HG03558 (cell line): ENCODE data around the gene ANKFN1.

Experiments used
- ATAC-seq: cut with Tn5 transposase; IDR thresholded peaks from one replicate; pipeline ENCODE4 v1.9.1; 2021; ENCODE audit warnings: moderate number of reproducible peaks; ENCODE audit not compliant: unreplicated experiment; ENCODE audit errors: extremely low read depth

The ANKFN1 gene

DNA sequence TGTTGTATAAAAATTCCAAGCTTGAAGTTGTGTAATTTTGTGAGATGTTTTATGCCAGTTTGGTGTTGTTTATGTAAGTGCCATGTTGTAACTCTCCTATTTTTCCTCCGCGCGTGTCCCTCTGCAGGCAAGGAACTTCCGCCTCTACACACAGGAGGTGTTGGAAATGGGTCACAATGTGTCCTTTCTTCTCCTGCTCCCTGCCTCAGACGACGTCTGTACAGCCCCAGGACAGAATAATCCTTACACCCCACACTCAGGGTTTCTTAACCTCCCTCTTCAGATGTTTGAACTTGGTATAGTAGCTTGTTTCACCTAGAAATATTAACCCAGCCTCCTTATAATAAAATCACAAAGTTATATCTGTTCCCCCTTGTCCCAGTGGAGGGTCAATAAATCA lies 329.0 kb downstream of the ANKFN1 start:
- ATAC-seq, result no peak

DNA sequence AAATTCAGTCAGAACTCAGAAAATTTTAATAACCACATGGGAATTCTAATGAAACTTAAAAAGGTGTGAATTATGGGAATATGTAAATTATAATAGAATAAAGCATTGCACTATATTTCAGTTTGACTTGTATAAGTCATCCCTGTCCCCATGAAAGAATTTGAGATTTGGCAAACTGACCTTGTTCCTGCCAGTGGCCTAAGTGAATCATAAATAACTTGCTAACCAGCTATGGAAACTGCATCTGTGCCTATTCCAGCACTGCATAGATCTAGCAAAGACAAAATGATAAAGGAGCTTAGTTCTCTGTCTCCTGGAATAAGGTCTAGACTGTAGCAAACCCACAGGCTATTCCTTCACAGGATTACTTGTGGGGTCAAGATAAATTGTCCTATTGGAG lies 333.5 kb downstream of the ANKFN1 start:
- ATAC-seq, result no peak

DNA sequence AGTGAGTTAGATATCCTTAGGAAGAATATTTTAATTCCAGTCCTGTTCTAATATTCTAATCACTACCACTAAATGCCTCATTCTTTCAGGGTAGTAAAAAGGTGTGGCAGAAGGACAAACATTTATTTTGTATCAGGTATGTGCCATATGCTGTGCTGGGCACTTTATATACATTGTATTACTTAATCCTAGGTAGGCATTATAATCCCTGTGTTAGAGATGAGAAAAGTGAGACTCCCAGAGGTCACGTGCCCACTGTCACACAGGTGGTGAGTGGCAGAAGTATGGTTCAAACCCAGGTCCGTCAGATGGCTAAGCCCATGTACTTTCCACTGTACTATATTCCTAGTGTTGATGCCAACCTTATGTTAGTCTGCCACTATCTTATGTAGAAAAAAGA lies 335.5 kb downstream of the ANKFN1 start:
- ATAC-seq, result no peak

DNA sequence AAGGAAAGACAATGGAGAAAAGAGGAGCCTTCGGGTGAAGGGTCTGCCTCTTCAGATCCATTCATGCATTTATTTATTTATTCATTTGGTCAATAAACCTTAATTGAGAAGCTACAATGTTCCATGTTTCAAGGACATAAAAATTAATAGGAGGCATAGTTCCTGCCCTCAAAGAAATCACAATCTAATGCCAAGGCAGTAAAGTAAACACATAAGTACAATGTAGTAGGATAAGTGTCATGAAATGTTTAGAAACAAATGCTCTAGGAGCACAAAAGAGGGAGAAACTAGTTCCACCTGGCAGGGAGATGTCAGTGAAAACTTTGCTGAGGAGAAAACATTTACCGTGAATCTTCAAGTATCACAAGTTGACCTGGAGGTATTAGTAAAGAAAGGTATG lies 336.7 kb downstream of the ANKFN1 start:
- ATAC-seq, result no peak

DNA sequence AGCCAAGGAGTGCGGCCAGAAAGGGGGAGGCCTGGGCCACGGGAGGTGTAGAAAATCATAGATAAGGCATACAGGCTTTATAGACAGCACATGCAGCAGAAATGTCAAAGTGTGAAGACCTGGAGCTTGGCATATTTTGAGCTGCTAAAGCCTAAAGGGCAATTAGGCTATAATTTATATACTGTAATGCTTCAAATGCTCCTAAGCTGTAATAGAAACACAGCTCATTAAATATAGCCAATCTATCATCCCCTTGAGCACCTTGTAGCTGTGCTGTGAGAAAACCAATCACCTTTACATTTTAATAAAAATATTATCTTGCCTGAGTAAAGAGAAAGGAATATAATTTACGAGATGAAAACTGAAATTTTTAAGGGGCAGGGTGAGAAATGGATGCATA lies 342.3 kb downstream of the ANKFN1 start:
- no peak for ATAC-seq

DNA sequence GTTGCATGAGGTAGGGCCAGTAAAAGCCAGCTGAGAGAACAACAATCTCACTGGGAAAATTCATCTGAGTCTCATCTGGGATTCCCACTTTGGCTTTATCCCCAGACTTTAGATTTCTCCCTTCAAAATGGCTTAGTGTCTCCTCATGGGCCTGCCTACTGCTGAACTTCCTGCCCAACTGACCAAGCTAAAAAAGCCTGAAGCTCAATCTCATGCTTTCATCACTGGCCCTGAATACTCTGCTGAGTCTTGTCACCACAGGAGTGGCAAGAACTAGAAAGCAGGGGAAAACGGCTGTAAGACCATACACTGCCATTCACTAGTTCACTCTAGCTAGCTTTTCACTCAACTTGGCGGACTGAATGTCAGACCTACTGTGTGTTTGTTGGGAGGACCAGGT lies 343.9 kb downstream of the ANKFN1 start:
- ATAC-seq, result no peak

DNA sequence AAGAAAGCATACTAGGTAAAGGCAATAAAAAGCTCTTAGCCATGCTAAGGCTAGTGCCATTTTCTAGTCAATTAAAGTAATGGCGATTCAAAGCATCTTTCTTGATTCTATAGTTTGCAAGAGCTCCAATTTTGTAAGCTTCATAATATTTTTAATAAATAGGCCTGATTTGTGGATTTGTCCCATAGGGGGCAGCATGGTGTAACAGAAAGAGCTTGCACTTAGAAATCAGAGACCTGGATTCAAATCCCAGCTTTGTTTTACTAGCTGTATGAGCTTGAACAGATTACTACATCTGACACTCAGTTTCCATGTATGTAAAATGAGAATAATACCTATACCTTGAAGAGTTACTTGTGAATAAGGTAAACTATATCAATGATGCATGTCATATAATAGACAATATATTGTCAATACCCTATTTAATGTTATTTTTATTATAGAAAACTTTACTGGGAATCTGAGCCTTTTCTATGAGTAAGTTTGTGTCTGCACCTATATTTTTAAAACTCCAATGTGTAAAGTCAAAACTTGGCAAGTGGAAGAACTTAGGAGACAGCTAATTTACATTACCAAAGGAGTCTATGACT lies 346.6 kb downstream of the ANKFN1 start:
- no peak for ATAC-seq

DNA sequence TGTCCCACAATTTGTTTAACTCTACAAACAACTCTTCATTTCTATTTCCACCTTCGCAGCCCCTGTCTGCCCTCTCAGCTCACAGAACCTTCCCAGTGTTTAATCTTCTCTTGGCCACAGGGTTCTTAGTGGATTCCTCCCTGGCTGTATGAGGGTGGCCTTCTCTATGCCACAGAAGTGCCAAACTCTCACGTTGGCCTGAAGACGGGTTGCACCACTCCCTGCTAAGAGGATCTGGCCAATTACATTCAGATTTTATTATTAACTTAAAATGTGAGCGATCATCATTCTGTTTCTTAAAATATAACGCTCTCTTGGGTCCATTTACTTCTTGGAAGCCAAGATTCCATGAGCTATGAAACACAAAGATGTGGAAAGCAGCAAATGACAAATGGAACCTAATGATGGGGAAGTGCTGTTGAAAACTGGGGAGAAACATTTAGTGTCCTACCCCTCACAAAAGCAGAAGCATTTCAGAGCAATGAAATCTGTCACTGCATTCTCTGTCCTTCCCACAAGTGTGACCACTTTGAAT lies 348.9 kb downstream of the ANKFN1 start:
- ATAC-seq, result no peak

DNA sequence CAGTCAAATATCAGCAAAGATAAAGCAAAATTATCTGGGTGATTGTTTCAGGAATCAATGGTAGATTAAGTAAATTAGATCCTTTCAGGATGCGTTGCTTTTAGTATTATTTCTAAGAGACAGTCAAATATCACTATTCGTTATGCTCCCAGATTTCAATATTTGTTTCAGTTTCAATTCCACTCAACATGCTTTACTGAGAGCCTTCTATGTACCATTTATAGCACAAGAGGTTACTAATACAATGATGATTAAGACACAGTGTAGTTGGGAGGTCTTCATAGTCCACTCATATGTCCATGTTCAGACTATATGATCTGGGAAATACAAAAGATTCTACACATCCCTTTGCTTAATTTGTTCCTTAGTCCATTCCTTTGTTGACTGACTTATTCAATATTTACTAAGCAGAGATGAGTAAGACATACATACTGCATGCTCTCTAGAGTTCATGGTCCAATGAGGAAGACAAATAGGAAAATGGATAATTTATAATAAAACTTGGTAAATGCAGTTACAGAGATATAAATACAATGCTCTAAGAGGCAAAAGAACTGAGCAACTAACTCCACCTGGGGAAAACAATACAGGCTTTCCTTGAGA lies 352.0 kb downstream of the ANKFN1 start:
- no peak for ATAC-seq

DNA sequence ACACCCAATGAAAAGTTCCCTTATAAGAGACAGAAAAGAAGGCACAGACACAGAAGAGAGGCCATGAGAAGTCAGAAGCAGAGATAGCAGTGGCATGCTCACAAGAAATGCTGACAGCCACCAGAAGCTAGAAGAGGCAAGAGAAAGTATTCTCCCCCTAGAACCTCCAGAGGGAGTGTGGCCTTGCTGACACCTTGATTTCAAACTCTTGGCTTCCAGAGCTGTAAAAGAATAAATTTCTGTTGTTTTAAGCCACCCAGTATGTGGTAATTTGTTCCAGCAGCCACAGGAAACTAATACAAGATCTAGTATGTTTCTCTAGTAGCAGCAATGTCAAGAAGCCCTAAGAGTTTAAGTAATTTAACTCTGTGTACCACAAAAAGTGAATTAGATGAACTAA lies 353.1 kb downstream of the ANKFN1 start:
- ATAC-seq, result no peak

DNA sequence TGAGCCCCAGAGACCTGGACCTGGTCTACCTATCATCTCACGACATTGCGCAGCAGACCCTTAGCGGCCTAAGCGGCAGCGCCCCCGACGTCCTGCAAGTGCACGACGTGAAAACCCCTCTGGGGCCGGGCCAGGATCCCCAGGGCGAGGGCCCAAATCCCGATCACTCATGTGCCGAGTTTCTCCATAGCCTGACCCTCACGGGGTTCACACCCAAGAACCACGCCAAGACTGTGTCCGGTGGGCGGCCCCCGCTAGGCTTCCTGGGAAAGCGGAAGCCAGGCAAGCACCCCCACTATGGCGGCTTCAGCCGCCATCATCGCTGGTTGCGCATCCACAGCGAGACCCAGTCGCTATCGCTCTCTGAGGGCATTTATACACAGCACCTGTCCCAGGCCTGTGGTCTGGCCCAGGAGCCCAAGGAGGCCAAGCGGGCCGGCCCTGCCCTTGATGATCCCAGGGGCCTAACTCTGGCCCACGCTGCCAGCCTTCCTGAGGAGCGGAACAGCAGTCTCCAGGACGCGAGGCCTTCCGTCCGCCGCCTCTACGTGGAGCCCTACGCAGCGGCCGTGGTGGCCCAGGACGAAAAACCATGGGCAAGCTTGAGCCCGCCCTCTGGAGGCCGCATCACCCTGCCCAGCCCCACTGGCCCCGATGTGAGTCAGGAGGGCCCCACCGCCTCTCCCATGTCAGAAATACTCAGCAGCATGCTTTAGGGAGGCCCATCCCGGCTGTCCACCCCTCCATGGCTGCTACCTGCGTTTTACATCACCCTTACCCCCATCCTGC lies 357.5 kb downstream of the ANKFN1 start:
- ATAC-seq, result no peak

DNA sequence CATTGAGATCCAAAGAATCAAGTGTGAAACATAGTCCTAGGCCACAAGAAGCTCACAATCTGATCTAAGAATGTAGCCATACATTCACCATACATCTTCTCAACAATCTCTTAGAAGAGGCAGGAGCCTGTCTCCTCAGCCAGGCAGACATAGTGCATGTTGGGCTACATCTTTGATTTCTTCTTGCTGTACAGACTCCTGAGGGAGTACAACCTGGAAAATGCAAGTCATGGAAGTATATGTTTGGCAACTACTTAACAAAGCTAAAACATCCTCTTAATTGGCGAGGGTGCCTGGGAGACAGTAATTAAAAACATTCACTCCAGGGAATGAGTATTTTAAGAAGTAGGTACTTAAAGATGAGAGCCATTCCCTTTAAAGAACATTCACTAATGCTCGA lies 361.0 kb downstream of the ANKFN1 start:
- ATAC-seq, result no peak

DNA sequence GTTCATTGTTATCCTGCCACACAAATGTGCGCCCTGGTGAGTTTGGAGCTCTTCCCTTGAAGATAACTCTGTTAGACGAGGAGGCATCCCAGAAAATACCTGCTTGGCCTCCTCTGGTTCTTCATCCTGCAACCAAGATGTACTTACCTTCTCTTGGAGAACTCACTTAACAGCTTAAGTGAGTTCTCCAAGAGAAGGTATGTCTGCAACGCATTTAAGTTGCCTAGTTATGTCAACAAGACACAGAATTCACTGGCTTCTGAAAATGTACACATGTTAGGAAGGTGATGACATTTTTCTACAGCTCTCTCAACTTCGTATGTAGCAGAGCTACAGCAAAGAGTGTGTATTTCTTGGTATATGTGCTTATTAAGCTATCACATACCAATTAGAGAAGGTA lies 361.6 kb downstream of the ANKFN1 start:
- no peak for ATAC-seq

DNA sequence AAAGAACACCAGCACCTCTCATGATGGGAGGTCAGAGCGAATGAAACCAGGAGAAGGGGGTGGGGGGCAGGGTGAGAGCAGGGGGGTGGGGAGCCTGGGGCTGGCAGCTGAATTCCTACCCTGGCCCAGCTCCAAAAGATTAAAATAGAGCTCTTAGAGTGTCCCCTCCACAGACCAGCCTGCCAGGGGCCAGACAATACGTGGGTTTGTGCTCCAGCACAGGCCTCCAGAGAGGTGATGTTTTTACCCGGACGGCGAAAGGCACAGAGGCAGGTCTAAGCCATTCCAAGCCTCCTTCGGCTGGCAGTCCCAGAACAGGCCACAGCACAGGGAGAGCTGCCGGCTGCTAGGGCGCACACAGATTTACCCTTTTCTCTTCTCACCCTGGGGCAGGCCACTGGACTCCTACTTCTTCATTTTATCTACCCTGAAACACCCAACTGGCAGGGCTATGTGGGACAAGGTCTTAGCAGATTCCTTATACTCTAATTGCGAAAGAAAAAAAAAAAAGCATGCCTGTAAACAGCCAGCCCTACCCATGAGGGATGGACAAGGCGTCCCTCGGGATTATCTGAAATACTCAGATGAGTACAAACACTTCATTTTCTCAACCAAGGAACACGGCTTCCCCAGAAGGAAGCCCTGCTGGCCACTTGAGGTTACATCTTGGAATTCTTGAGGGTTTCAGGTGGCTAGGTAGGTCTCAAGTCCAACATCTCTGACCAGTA lies 368.3 kb downstream of the ANKFN1 start:
- ATAC-seq, result no peak

DNA sequence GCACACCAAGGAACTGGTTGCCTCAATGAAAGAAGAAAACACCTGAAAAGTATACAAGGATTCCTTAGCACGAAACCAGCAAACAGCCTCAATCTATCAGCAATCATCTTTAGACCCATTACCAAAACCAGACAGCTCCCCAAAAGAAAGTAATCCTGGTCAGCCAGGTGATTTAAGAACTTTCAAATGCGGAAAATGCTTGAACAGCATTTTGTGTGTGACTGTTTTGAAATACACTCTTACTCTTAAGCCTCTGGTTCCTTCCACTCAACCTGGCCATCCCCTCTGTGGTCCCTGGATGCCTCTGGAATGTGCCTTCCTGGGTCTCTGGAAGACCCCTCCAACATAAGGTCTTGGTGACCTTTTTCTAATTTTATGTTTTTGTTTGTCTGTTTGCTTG lies 369.8 kb downstream of the ANKFN1 start:
- ATAC-seq, result no peak

DNA sequence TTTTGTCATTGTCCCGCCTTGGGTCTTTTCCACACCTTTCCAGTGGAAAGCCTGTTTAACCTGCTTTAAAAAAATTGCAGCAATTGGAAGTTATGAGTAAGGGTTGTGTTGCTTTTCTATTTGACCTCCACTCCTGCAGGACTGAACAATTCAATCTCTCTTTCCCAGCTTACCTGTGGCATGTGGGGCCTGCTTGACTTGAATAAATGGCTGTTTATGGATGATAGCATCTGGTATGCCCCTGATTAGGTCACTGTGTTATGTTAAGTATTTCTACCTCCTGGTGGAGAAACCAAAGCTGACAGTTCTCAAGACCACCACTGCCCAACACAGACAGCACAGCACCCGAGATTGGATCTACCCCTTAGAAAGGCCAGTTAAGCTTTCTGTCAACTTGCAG lies 375.4 kb downstream of the ANKFN1 start:
- no peak for ATAC-seq

DNA sequence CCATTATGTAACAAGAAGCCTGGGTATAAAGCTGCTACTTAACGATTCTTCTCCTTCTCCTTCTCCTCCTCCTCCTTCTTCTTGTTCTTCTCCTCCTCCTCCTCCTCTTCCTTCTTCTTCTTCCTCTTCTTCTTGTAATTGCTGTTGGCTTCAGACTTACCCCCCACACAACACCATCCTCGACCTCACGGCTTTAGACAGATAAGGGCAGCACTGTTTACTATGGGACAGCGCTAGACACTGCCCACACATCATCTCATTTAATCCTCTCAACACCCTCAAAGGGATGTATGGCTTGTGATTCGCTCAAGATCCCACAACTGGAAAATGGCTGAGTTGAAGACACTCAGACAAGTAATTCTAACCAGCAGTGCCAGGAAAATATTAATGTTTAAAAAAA lies 379.7 kb downstream of the ANKFN1 start:
- no peak for ATAC-seq

DNA sequence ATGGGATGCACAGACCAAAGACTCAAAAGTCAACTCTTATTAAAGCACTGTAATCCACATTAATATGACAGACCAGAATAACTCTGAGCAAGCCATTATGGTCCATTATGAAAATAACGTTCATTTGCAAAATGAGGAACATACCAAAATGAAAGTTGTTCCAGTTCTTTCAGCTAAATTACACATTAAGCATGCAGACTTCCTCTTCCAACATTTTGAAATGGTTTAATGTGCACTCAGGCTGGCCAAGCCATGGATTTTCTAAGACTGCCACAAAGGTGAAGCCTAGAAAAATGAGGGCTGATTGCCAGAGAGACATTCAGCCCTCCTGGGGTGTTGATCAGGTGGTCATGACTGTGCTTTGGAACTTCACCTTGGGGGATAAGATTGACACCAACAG lies 383.5 kb downstream of the ANKFN1 start:
- ATAC-seq, result no peak

DNA sequence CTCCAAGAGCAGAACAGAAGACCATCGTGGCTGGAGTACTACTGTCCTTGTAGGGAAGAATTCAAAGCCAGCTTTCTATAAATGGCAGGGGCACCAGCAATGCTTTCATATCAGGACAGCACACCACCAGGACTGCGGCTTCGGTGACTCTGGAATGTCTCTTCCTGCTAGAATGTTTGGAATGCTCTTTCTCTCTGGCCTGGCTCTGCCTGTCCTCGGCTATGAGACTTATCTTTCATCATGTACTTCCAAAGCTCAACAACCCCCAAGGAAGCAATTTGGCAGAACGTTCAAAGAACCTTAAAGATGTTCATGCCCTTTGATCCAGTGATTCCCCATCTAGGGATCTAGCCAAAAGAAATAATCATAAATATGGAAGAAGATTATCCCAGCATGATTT lies 387.6 kb downstream of the ANKFN1 start:
- no peak for ATAC-seq

DNA sequence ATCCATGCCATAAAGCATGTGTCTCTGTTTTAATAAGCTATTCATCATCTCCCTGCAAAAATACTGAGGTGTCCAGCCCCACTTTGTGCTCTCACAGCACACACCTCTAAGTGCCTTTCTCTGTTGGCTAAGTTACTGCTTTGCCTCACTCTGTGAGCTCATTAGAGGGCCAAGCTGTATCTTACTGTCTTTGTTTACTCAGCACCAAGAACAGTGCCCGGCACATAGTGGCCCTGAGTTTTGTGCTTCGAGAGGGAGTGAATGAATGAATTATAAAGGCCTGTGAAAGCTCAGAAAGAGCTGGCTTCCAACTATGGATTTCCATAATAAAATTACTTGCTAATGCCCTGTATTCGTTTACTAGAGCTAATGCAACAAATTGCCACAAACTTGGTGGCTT lies 390.0 kb downstream of the ANKFN1 start:
- no peak for ATAC-seq

DNA sequence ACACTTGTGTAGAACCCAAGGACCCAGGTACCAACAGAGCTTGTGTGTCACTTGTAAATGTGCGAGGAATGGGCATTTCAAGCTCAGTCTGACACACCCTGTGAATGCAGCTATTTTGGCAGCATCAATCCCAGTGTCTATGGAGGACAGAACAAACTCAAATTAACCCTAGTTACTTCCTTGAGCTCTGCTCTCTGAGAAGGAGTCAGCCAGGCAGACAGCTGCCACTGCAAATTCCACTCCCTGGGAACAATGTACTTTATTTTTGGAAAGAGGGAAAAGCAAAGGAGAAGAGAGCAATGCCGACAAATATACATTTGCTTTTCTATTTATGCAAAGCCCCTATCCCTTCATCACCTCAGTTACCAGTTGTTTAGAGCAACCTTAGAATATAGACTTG lies 391.8 kb downstream of the ANKFN1 start:
- ATAC-seq, result no peak
